ENCODE measurements around the gene CBX4. TPM values are rescaled to one million over a fixed set of nuclear protein-coding genes. Genes with fewer than 3 reads are reported as not detected.

Gene CBX4
- total RNA-seq, 1 experiment from 2014 or later = 6.2 TPM

DNA sequence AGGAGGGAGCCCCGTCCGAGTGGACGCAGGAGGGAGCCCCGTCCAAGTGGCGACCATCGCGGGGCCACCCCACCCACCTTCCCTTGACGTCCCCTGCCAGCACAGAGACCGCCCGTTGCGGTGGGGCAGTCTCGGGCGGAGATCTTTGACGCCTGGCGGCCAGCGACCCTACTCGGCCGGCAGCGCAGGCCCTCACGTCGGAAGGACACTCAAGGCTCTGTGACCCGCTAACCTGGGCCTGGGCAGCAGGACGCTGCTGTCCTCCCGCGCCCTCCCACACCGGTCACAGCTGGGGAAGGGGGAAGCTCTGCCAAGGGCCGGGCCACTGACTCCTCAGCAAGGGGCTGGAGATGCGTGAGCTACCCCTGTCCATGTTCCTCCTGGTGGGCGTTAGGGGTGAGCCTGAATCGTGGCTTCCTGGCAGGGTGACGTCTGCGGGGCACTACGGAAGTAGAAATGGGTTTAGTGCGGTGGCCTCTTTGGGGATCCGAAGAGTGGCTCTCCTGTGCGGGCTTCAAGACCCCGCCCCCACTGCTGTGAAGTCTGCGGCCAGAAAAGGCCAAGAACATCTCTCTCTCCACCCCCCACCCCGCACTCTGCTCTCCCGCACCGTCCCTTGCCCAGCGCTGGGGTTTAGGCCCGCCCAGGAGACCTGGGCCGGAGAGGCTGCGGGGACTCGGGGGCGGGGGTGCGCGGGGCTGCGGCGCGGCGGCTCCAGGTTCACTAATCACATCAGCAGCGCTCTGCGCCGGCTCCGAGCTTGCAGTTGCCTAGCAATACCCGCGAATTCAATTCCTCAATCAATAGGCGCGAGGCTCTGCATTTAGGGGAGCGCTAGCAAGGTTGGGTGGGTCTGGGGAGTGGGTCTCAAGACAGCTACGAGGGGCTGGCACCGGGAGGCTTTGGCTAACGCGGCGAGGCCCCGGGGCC lies 48.2 kb downstream of the CBX4 start:
- H2AFZ ChIP-seq (ENCODE audit: low read length) = no peak overlapping the region
- H3K27ac ChIP-seq (ENCODE audit: insufficient read length, low read depth, low read length) = no peak overlapping the region
- no peak overlapping the region for H3K27ac Mint-ChIP-seq
- H3K9me3 ChIP-seq (ENCODE audit: control insufficient read depth, low read depth, low read length) = no peaks in the 10 kb centered on the region
- H3K79me2 ChIP-seq (ENCODE audit: insufficient read depth, low read length) = no peaks in the 10 kb centered on the region
- WGBS (ENCODE audit: extremely low coverage, insufficient read length, low lambda C conversion rate) = no CpG with 5 or more reads among the region's 68 CpGs
- no peak overlapping the region for H3T11ph ChIP-seq (ENCODE audit: low read length)
- no peak overlapping the region for H4K8ac ChIP-seq (replicated peaks; ENCODE audit: insufficient read length, low read depth, low read length)
- H3K79me1 ChIP-seq (ENCODE audit: insufficient read depth, low read depth, low read length, poor library complexity, severe bottlenecking) = no peaks in the 10 kb centered on the region
- TF ChIP-seq, protein P1, sequence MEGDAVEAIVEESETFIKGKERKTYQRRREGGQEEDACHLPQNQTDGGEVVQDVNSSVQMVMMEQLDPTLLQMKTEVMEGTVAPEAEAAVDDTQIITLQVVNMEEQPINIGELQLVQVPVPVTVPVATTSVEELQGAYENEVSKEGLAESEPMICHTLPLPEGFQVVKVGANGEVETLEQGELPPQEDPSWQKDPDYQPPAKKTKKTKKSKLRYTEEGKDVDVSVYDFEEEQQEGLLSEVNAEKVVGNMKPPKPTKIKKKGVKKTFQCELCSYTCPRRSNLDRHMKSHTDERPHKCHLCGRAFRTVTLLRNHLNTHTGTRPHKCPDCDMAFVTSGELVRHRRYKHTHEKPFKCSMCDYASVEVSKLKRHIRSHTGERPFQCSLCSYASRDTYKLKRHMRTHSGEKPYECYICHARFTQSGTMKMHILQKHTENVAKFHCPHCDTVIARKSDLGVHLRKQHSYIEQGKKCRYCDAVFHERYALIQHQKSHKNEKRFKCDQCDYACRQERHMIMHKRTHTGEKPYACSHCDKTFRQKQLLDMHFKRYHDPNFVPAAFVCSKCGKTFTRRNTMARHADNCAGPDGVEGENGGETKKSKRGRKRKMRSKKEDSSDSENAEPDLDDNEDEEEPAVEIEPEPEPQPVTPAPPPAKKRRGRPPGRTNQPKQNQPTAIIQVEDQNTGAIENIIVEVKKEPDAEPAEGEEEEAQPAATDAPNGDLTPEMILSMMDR (conservative IDR thresholded peaks at IDR 0.05) = no peak
- DNase-seq = peak; percentile 56
- H2BK15ac ChIP-seq (ENCODE audit: low read depth, low read length) = no peak overlapping the region
- no peak overlapping the region for H3K4me2 ChIP-seq (ENCODE audit: insufficient read depth, insufficient read length, low read length)
- H4K20me1 ChIP-seq (ENCODE audit: control insufficient read depth, insufficient read depth, insufficient read length) = peaks cover 3% of the 10 kb centered on the region
- peaks cover 6% of the 10 kb centered on the region for H3K23me2 ChIP-seq (ENCODE audit: insufficient read length, low read depth, low read length, poor library complexity, severe bottlenecking)
- H3K4me1 ChIP-seq (ENCODE audit: insufficient read depth, low read length) = peaks cover 8% of the 10 kb centered on the region
- H3K56ac ChIP-seq (ENCODE audit: insufficient read length, low read depth, low read length) = no peak overlapping the region
- no peak overlapping the region for H4K5ac ChIP-seq (ENCODE audit: insufficient read length, low read depth, low read length)
- H2BK120ac ChIP-seq (ENCODE audit: low read depth, low read length, poor library complexity, severe bottlenecking) = no peak overlapping the region
- H3K14ac ChIP-seq (ENCODE audit: insufficient read depth, low read length) = no peak overlapping the region
- H2AK5ac ChIP-seq (ENCODE audit: insufficient read length, low read length) = no peak overlapping the region
- H3K27me3 Mint-ChIP-seq (ENCODE audit: low read depth) = peaks cover 97% of the 10 kb centered on the region
- peaks cover 69% of the 10 kb centered on the region for H3K27me3 ChIP-seq (ENCODE audit: insufficient read depth, low read length)
- no peak overlapping the region for H3K4ac ChIP-seq (ENCODE audit: low read depth, low read length)
- H4K91ac ChIP-seq (ENCODE audit: insufficient read length, low read depth, low read length) = no peak overlapping the region
- H2BK12ac ChIP-seq (ENCODE audit: insufficient read length, low read depth, low read length) = no peak overlapping the region
- no peak overlapping the region for H2BK5ac ChIP-seq (ENCODE audit: insufficient read length, low read length)
- peak overlapping the region in 1 of 2 experiments; percentile 55; a peak in 2 of 5 replicates for H3K4me3 Mint-ChIP-seq
- H3K36me3 Mint-ChIP-seq (ENCODE audit: insufficient read depth in 1 of 3, low read depth in 3 of 3) = peaks cover 0 to 5% (median 0%) of the 10 kb centered on the region in 3 experiments; a peak in 3 of 7 replicates
- H3K23ac ChIP-seq (ENCODE audit: insufficient read length, low read depth, low read length) = no peak overlapping the region
- no peak overlapping the region for H2BK20ac ChIP-seq (ENCODE audit: low read depth, low read length, poor library complexity, severe bottlenecking)
- H3K18ac ChIP-seq (ENCODE audit: insufficient read length, low read depth, low read length) = no peak overlapping the region
- H3K9me3 Mint-ChIP-seq = peaks cover 0 to 3% of the 10 kb centered on the region in 2 experiments; a peak in 1 of 5 replicates
- H3K9ac ChIP-seq (ENCODE audit: extremely low read depth, insufficient read length, low read length) = no peak overlapping the region
- peaks cover 32 to 61% of the 10 kb centered on the region in 2 experiments for H3K4me1 Mint-ChIP-seq

Data from H9 (cell line).